Skeletal muscle cell (primary cell): ENCODE results near the gene KLF9.
"Not testable (repeated sequence)": the region's sequence is repeated elsewhere in the genome, so short reads cannot be mapped to it uniquely, and the experiment has no call there.

Experiments
- DNase-seq: peaks from one replicate; pipeline ENCODE4 v3.0.0-alpha.2; 2010; ENCODE audit warnings: low read depth
- H3K4me3 ChIP-seq: 2 replicates; pipeline ENCODE4 v1.5.1; 2011; ENCODE audit warnings: low read depth, mild to moderate bottlenecking, control low read depth, low read length, moderate library complexity

KLF9 gene

DNA sequence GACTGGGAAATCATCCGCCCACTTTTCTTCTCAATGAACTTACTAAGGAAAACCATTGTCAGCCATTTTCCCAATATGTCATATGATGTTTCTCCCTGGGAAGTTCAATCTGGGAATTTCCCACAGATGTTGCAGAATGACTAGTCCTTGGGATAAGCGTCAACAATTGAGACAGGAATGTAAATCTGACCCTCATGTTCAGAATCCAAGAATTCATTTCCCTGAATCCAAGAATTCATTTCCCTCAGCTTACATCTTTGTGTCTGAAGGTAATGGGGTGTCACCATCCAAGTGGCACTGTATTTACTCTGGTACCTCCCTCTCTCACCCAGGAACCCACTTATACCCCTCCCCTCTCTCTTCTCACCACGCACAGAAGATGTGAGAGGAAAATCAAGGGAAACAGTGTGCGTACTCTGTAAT, 7.4 kb downstream of the KLF9 start:
- DNase-seq, result peak; percentile 83
- H3K4me3 ChIP-seq, result peak overlapping the region; percentile 25

DNA sequence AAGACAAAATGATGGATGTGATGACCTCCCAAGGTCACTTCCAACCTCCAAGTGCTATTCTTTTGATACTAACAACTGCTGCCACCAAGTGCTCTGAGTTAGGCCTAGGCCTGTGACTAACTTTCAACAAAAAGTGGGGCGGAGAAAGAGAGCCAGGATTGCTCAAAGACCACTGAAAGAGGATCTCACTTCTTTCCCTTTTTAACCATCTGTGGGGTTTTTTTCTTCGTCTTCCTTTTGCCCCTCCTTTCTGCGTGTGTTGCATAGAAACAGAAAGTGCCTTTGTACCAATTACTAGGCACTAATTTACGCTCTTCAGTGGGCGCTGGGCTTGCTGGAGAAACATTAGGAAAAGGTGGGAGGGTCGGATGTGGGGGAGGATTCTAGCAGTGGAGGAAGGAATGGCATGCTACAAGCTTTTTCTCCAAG, 8.0 kb downstream of the KLF9 start:
- DNase-seq, result no peak
- H3K4me3 ChIP-seq, result no peak overlapping the region

DNA sequence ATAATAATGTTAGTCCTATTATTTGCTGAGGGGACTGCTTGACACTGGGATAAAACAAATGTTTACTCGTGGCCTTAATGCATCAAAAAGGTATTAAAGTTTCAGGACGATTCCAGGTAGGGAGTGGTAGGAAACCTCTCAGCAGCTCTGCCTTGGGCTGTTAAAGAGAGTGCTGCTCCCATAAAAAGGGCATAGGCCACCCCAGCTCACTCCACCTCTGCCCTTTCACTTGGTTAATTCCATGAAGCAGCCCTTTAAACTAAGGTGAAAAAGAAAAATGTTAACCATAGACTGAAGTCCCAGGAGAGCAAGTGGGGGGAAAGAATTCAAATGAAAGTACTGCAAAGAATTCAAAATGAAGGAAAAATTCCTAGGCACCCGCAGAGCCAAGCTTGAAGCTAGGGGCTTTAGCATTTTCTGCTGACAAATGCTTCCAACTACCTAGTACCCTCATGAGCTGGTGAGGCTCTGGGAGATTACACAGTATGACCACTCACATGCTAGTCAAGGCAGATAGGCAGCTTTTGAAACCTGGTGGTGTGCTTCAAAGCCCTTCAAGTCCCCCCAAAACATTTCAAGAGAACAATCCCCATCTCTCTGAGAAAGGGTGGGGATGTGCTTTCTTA, 8.5 kb downstream of the KLF9 start:
- no peak for DNase-seq
- H3K4me3 ChIP-seq, result no peak overlapping the region

DNA sequence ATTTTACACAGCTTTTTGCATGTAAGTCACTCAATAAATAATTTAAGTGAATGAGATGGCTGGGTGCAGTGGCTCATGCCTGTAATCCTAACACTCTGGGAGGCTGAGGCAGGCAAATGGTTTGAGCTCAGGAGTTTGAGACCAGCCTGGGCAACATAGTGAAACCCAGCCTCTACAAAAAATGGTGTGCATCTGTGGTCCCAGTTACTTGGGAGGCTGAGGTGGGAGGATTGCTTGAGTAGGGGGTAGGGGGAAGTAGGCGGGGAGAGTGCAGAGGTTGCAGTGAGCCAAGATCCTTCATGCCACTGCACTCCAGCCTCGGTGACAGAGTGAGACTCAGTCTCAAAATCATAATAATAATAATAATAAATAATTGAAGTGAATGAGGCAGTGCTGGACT, 10.2 kb downstream of the KLF9 start:
- no peak for DNase-seq
- H3K4me3 ChIP-seq, result no peak overlapping the region

DNA sequence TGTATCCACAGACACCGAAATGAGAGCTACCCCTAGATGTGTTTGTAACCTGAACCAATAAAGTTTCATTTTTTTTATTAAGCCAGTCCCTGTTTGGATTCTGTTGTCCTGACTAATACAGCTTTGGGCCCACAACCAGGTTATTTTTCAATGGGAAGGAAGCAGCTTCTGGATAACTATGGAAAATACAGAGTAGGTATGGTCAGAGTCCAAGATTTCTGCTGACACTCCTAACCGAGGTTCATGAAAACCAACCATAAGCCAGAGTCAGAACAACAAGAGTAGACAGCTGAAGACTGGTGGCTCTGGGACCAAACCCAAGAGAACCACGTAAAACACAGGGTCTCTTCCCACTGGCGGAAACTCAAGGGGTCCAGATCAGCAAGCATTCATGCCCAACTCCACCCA, 10.8 kb downstream of the KLF9 start:
- no peak overlapping the region for H3K4me3 ChIP-seq
- no peak for DNase-seq

DNA sequence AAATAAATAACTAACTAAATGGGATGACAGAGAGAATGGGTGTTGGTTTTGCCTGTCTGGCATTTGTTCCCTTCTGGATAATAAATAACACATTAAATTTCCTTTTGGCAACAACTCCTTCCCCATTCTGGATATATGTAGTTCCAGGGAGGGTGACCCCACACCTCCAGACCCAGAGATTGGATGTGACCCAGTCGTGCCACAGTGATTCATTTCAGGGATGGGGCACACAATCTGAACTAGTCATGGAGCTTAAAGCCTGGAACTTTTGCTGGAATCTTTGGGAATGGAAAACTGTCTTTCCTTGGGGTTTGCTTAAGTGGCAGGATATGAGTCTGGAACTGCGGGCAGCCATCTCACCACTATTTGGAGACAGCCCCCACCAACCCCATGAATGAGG, 11.3 kb downstream of the KLF9 start:
- no peak overlapping the region for H3K4me3 ChIP-seq
- DNase-seq, result no peak

DNA sequence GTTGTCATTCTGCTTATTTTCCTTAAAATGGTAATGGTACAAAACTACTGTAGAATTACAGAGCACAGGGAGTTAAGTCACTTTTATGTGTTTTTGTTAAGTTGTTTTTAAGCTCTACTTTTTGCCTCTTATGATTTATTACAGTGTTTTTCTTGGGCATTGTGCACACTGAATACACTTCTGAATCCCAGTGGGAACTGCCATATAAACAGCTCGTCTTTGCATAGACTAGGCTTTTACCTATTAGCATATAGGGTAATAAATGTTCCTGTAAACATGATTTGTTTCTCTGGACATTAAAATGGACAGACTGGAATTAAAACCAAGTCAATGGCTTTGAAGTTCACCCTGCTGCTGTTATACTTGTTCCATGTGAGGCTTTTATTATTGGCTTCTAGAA, 12.2 kb downstream of the KLF9 start:
- no peak for DNase-seq
- H3K4me3 ChIP-seq, result no peak overlapping the region

DNA sequence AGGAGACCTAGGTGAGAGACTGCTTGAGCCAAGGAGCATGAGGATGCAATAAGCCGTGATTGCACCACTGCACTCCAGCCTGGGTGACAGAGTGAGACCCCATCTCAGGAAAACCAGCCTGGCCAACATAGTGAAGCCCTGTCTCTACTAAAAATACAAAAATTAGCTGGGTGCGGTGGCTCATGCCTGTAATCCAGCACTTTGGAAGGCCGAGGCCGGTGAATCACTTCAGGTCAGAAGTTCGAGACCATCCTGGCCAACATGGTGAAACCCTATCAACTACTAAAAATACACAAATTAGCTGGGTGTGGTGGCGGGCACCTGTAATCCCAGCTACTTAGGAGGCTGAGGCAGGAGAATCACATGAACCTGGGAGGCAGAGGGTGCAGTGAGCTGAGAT, 13.2 kb downstream of the KLF9 start:
- H3K4me3 ChIP-seq, DNase-seq: not testable (repeated sequence)

DNA sequence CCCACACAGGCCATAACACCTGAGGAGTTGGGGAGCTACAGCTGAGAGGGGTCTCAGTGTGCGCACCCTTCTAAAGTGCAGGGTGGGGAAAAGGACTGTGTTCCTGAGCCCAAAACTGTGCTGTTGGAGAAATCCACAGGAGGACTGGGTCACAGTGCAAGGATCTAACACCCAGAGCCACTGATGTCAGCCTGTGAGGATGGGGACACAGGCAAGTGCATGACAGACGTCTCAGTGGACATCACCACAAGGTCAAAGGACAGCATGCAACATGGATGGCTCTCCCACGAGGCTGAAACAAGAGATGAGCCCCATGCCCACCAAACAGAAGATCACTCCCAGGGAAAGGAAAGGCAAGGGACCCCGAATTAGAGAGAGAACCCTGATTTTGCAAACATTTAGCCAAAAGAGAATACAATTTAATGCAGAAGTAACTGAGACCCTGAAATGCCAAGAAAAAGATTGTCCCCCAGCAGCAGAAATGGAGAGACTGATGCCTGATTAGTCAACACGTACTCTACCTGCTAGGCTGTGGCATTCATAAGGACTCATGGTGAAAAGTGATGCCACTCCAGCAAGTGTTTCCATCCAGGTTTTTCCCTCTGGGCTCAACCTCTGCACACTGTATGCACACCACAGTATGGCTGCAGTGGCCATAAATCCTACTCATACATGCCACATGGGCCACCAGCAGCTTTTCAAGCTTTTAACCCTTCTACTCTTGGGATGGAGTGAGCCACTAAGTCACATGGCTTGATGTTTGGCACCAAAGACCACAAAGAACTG, 14.2 kb downstream of the KLF9 start:
- DNase-seq, result no peak
- no peak overlapping the region for H3K4me3 ChIP-seq

DNA sequence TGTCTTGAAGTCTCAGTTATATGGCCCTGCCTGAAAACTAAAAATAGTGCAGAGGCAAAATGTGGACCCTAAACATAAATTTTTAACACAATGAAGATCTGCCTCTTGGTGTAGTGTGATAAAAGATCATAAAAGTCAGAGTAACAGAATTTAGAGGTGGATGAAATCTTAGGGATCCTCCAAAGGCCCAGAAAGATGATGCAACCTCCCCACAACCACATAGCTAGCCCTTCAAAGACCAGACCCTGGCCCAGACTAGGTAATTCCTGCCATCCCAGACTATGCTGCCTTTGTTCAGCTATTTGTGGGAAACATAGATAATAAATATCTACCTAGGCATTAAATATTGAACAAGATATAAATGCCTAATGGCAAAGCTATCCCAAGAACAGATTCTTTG, 15.3 kb downstream of the KLF9 start:
- DNase-seq, result no peak
- no peak overlapping the region for H3K4me3 ChIP-seq

DNA sequence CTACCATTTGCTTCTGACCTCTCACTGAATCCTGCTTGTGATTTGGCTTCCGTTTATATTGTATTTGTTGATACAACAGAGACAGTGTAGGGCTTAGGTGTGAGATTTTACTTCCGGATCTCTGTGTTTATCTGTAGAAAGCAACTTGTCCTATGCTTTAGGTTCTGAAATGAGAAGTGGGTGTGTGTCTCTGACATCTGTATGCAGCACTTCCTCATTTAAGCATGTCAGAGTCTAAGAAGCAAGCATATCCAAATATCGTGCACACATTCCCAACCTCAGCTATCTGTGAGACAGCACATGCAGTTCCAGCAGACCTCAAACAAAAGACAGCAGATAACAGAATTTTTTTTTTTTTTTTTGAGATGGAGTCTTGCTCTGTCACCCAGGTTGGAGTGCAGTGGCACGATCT, 16.3 kb downstream of the KLF9 start:
- no peak for DNase-seq
- H3K4me3 ChIP-seq, result no peak overlapping the region

DNA sequence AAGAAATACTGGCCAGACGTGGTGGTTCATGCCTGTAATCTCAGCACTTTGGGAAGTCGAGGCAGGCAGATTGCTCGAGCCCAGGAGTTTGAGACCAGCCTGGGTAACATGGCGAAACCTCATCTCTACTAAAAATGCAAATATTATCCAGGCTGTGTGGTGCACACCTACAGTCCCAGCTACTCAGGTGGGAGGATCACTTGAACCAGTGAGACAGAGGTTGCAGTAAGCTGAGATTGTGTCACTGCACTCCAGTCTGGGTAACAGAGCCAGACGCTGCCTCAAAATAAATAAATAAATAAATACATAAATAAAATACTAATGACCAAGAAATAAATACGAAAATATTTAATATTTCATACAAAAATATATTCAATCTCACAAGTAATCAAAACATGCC, 18.8 kb downstream of the KLF9 start:
- no peak overlapping the region for H3K4me3 ChIP-seq
- no peak for DNase-seq

DNA sequence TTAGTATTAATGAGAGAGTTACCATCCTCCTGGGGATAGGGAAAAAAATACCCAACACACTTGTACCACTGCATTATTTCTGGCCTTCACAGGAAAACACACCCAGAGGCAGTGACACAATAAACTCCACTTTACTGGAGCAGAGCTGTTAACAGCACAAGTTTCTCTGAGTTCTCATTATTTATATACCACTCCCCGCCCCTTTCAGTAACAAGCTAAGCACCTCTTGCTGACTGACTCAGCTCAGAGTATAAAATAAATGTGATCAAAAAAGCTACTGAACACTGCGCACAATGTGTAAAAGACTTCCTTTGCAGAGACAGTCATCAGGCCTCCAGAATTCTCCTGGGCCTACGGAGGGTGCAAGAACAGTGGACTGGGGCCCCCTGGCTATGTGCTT, 21.6 kb downstream of the KLF9 start:
- no peak for DNase-seq
- no peak overlapping the region for H3K4me3 ChIP-seq

DNA sequence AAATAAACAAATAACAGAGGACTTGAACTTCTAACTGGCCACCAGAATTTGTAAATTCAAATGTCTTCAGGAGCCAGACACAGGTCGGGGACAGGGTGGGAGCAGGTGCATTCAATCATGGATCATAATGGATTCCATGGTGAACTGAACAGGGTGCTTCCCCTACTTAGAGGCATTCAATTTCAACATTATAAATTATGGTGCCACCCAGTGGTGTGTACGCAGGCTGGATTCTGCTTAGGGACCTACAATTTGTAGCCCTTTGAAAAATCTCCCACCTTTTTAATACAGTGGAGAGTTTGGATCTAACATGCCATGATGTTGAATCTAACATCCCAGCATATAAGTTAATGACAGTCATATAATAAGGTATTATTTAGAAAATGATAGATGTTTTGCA, 22.3 kb downstream of the KLF9 start:
- no peak overlapping the region for H3K4me3 ChIP-seq
- DNase-seq, result no peak

DNA sequence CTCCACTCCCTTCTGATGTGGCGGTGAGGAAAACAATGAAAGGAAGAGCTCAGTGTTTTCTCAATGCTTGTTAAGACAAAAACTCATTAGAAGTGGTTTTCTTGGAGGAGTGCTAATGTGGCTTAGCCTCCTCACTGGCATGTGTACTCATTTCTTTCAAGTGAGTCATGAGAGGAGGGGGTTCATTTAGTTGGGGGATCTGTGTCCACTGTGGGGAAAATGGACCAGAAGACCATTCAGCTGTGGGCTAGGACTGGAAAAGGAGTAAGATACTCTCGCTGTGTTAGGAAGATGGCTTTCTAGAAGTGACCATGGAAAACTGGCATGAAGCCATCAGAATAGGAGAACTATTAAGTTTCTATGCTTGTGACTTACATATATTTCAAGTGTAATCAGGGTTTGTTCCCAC, 23.5 kb downstream of the KLF9 start:
- no peak for DNase-seq
- H3K4me3 ChIP-seq, result no peak overlapping the region

DNA sequence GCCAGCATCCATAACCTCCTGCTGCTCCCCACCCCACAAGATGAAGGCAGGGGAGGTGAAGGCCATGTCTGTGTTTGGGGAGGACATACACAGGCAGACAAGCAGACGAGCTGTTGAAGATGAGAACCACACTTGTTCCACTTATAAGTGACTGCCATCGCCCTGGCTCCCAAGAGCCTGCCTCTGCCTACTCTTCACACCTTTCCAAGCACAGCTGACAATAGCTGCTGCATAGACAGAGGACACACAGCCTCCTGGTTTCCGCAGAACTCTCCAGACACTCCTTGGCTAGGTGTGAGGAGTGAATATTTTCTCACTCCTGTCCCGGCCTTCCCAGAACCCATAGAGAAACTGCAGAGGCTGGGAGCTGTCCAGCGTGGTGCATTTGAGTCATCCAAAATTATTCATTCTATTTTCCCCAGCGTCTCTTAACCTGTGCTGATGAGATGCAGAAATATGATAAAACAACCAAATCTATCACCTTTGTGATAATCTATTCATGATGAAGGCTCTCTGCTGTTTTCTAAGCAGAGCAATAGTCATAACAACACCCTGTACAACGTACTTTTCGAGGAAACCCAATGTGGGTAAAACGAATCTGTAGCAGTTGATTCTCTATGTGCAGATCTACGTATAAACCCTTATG, 24.7 kb downstream of the KLF9 start:
- DNase-seq, result no peak
- no peak overlapping the region for H3K4me3 ChIP-seq

DNA sequence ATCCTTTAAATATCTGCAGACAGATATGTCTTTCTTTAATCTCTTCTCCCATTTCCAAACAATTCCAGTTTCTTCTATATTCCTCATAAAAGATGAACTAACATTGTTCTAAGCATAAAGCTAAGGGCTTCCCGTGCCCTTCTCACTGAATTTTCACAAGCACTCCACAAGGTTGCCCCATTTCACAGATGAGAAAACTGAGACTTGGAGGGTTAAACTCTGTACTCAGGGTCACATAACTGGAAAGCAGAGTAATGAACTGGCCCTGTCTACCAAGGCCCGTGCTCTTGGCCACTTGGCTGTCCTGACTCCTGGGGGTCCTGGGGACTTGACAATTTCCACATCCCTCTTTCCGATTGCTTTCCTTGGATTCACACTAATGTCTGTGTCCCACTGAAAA, 25.3 kb downstream of the KLF9 start:
- no peak for DNase-seq
- H3K4me3 ChIP-seq, result no peak overlapping the region

DNA sequence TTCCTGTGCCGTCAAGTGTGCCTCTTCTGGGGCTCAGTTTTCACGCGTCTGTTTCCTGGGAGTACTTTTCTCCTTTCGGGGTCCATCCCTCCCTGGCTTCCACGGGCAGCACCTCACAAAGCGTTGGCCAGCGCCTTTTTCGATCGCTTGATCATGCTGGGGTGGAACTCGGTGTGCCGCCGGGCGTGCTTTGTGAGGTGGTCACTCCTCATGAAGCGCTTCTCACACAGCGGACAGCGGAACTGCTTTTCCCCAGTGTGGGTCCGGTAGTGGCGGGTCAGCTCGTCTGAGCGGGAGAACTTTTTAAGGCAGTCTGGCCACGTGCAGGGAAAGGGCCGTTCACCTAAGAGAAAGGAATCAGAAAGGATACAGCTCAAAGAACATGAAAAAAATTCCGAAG, 26.8 kb downstream of the KLF9 start:
- no peak overlapping the region for H3K4me3 ChIP-seq
- no peak for DNase-seq

DNA sequence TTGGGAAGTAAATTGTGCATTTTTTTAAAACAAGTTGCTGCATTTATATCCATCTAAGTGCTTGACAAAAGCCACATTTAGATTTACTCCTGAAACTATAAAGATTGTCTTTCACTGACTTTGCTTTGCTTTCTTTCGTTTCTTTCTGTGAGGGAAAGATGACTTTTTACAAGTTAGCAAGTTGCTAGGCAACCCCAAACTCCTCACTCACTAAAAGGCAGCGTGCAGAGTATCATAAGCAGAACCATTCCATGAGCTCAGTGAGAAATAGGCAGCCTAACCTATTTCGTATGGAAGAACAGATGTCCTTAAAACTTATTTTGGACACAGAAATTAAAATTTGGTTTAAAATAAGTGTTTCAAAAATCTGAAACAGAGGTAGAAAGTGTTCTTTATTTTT, 29.0 kb downstream of the KLF9 start:
- DNase-seq, result no peak
- no peak overlapping the region for H3K4me3 ChIP-seq

DNA sequence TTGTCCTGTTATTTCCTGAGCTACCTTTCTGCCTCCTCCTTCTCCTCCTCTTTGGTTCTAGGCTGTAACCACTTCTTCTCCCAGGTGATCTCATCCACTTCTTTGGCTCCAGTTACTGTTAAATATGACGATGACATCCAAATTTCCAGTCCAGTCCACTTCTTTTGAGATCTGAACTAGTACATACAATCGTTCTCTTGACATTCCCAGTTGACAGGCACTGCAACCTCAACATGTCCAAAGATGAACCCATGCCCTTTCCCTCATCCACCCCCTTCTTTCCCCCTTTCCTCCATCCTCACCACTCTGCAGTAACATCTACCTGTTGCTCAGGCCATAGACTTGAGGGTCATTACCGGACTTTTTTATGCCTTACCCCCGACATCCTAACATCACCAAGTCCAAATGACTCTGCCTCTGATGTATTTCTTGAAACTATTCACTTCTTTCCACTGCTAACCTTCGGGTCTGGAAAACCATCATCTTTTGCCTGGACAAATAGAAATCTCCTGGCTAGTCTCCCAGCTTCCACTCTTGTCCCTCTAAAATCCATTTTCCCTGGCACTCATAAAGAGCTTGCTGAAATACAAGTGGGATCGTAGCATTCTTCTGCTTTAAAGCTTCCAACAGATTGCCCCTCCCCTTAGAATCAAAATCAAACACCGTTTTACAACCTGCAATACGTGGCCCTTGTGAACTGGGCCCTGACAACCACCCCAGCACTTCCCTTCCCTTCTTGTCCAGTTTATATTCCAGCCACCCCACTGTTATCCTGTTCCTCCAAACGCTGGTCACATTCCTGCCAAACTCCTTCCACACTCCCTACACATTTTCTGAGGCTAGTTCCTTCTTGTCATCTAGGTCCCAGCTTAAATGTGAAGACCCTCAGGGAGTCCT, 31.5 kb downstream of the KLF9 start:
- no peak for DNase-seq

More for the DNA sequence above, 31.5 kb downstream of the KLF9 start:
- H3K4me3 ChIP-seq, result no peak overlapping the region
